Breast epithelium (tissue), 3 donors: Measurements from ENCODE around the gene ZSWIM8.

Experiments
- CTCF ChIP-seq, 3 donors: fragments of 450-650 bp; IDR thresholded peaks; one replicate each; pipeline ENCODE4 v1.5.1; 2016 to 2017; ENCODE audit warnings: antibody characterized with exemption in 3 of 3, mild to moderate bottlenecking in 3 of 3, moderate library complexity in 3 of 3
- POLR2A ChIP-seq: fragments of 450-650 bp; IDR thresholded peaks from one replicate; pipeline ENCODE4 v1.6.1; 2016; ENCODE audit warnings: antibody characterized with exemption, mild to moderate bottlenecking, moderate library complexity
- POLR2AphosphoS5 ChIP-seq, 3 donors: sonication (generic); formaldehyde crosslinking; IDR thresholded peaks; one replicate each; pipeline ENCODE4 v1.6.1; 2017; ENCODE audit warnings: antibody characterized with exemption in 3 of 3

- TF ChIP-seq CTCF (IDR thresholded peaks at IDR 0.05) (no peak), POLR2A (no peak), POLR2AphosphoS5 (IDR thresholded peaks at IDR 0.05) (no peak)
Observed at GRCh38 chr10:73793456-73793855, 8.1 kb downstream of the ZSWIM8 start.
